GM12872 (cell line): ENCODE data around the gene VAMP3.

ENCODE experiments used
- CTCF ChIP-seq: IDR thresholded peaks from 3 replicates; pipeline ENCODE4 v1.5.1; 2011; ENCODE audit warnings: low read depth, mild to moderate bottlenecking, low read length, moderate library complexity; ENCODE audit not compliant: insufficient read depth

VAMP3 gene

GRCh38 chr1:7770997-7771822 lies at the start of gene VAMP3:
Gene VAMP3, plus strand, starts transcription at chr1:7771296. Its CDS starts 88 bp downstream, at chr1:7771384.
- no peak for TF ChIP-seq CTCF

GRCh38 chr1:7721940-7722669 lies 49.0 kb upstream of the VAMP3 start:
- TF ChIP-seq CTCF, result no peak

- no peak for TF ChIP-seq CTCF
These were observed 48.5 kb upstream of the VAMP3 start for GRCh38 chr1:7722670-7723012.

- no peak for TF ChIP-seq CTCF
These were observed 44.5 kb upstream of the VAMP3 start for GRCh38 chr1:7726623-7727022.

- no peak for TF ChIP-seq CTCF
These were observed 43.2 kb upstream of the VAMP3 start for GRCh38 chr1:7727809-7728471.

GRCh38 chr1:7729761-7730160 lies 41.3 kb upstream of the VAMP3 start:
- TF ChIP-seq CTCF, result no peak

- TF ChIP-seq CTCF, result no peak
These were observed 38.8 kb upstream of the VAMP3 start for GRCh38 chr1:7732331-7732730.
